Esophagus muscularis mucosa (tissue), 3 donors: Measurements from ENCODE around the gene PSMC3.

Source experiments
- POLR2A ChIP-seq: fragments of 450-650 bp; IDR thresholded peaks from one replicate; pipeline ENCODE4 v1.6.1; 2017; ENCODE audit warnings: antibody characterized with exemption, moderate library complexity, mild to moderate bottlenecking, low read depth
- POLR2AphosphoS5 ChIP-seq, 2 donors: sonication (generic); formaldehyde crosslinking; IDR thresholded peaks; one replicate each; pipeline ENCODE4 v1.6.1; 2017; ENCODE audit warnings: antibody characterized with exemption in 2 of 2
- TF ChIP-seq, protein P1 (sequence below), 3 experiments: fragments of 200-600 bp in 2 of 3; fragments of 450-650 bp in 1 of 3; sonication (generic) in 2 of 3; IDR thresholded peaks; one replicate each; pipeline ENCODE4 v1.5.1; 2017 to 2019; ENCODE audit warnings: antibody characterized with exemption in 3 of 3, mild to moderate bottlenecking in 2 of 3, moderate library complexity in 1 of 3

DNA sequence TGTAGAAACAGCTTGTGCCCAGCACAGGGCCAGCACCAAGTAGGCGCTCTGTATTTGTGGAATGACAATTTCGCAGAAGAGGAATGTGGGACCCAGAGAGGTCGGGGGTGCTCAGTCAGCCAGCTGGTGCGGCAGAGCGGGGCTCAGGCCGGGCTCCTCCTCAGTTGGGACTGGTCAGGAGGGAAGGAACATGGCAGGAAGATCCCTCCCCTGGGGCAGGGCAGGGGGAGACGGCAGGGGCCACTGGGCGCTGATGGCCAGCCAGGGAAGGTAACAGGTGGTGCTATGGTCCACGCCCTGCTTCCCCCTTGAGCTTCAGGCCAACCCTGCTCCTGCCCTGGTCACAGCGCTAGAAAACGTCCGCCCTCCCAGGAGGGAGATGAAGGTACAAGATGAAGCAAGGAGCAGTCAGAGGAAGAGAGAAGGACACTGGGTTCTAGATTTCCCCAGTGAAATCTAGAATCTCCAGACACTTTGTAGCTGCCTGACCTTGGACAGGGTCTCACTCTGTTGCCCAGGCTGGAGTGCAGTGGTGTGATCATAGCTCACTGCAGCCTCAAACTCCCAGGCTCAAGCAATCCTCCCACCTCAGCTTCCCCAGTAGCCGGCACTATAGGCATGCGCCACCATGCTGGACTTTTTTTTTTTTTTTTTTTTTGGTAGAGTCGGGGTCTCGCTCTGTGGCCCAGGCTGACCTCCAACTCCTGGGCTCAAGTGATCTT, 34.4 kb downstream of the PSMC3 start:
- TF ChIP-seq, protein P1, sequence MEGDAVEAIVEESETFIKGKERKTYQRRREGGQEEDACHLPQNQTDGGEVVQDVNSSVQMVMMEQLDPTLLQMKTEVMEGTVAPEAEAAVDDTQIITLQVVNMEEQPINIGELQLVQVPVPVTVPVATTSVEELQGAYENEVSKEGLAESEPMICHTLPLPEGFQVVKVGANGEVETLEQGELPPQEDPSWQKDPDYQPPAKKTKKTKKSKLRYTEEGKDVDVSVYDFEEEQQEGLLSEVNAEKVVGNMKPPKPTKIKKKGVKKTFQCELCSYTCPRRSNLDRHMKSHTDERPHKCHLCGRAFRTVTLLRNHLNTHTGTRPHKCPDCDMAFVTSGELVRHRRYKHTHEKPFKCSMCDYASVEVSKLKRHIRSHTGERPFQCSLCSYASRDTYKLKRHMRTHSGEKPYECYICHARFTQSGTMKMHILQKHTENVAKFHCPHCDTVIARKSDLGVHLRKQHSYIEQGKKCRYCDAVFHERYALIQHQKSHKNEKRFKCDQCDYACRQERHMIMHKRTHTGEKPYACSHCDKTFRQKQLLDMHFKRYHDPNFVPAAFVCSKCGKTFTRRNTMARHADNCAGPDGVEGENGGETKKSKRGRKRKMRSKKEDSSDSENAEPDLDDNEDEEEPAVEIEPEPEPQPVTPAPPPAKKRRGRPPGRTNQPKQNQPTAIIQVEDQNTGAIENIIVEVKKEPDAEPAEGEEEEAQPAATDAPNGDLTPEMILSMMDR (IDR thresholded peaks at IDR 0.05), result no peak
- no peak for TF ChIP-seq POLR2A
- no peak for TF ChIP-seq POLR2AphosphoS5 (IDR thresholded peaks at IDR 0.05)
